ENCODE data around the gene CENPX. TPM values are rescaled to one million over a fixed set of nuclear protein-coding genes. Genes with fewer than 3 reads are reported as not detected.

Gene CENPX
- 38.3 to 52.0 TPM (median 48.2 TPM) in 3 replicates for polyA plus RNA-seq
- polyA plus RNA-seq (2011; ENCODE audit: low read depth): 4.8 TPM
- 19.8 and 41.7 TPM in 2 replicates for polyA plus RNA-seq (2011; cell fraction: cytosol; rRNA removed)
- 19.4 and 20.6 TPM in 2 replicates for polyA plus RNA-seq (2011; cell fraction: nucleus; rRNA removed)
- 24.4 and 64.8 TPM in 2 replicates for polyA plus RNA-seq (2012; ENCODE audit: low replicate concordance)
- 7.8 to 10.6 TPM (median 9.1 TPM) in 3 replicates for polyA minus RNA-seq
- polyA minus RNA-seq (2011; cell fraction: cytosol; rRNA and poly(A)+ RNA removed): 30.5 TPM
- 5.0 and 6.1 TPM in 2 replicates for polyA minus RNA-seq (2011; cell fraction: nucleus; rRNA and poly(A)+ RNA removed)

DNA sequence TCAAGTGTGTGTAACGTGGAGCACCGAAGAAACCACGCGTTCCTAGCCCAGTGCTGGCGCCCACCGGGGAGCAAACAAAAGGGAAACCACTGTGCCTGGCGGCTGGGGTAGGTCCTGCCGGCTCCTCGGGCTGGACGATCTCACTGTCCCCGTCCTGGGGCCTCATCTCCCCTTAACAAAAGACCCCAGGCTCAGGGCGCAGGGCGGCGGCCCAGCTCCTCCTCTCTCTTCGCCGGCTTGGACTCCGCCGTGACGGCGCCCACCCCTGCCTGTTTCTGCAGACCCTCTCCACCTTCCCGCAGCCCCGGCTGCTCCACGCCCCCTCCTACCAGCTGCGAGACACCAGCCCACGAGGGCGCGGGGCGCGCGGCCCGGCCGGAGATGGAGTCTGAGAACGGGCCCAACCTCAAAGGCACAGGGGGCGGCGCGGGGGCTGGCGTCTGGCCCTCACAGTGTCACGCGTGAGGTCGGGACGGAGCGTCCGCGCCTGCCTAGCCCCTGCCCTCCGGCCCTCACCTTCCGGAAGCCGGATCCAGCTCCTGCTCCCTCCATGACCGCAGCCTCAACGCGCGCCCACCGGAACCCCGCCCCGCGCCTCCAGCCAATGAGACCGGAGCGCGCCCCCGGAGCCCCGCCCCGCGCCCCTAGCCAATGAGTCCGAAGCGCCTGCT, at the start of gene CENPX:
CENPX (minus strand) TSS at position 569 of the 671 bp plus-strand sequence; CDS start at position 552, 17 bp downstream.
- Histone ChIP-seq H3K9me3 (ENCODE audit: control insufficient read depth, low read depth, low read length) (no peaks in the 10 kb centered on the region), H4K20me1 (ENCODE audit: control insufficient read depth, extremely low read depth, insufficient read depth, low read length) (peaks cover 6% of the 10 kb centered on the region), H3K4me3 (ENCODE audit: control insufficient read depth in 2 of 3, extremely low read depth in 1 of 3, insufficient read depth in 2 of 3, low read depth in 1 of 3, low read length in 3 of 3) (peak within 1 kb of the TSS; percentile 73 to 97 (median 85)), H3K9me1 (ENCODE audit: control insufficient read depth, extremely low read depth, insufficient read depth, low read length) (no peaks in the 10 kb centered on the region), H3K4me2 (ENCODE audit: control insufficient read depth, extremely low read depth, insufficient read depth, low read depth, low read length) (peak within 1 kb of the TSS; percentile 97), H3K4me1 (ENCODE audit: control insufficient read depth, extremely low read depth, insufficient read depth, low read length) (peaks cover 26% of the 10 kb centered on the region), H3K9ac (ENCODE audit: control insufficient read depth, extremely low read depth, insufficient read depth, low read length) (peak within 1 kb of the TSS; percentile 80), H3K36me3 (ENCODE audit: control insufficient read depth in 2 of 2, extremely low read depth in 1 of 2, insufficient read depth in 2 of 2, low read length in 2 of 2) (peaks cover 0 to 4% of the 10 kb centered on the region in 2 experiments), H3K27me3 (ENCODE audit: control insufficient read depth, extremely low read depth, insufficient read depth, low read length) (no peaks in the 10 kb centered on the region), H2AFZ (ENCODE audit: control insufficient read depth, low read length) (peak within 1 kb of the TSS; percentile 78), H3K27ac (ENCODE audit: control insufficient read depth, insufficient read depth, low read length) (peak within 1 kb of the TSS; percentile 40), H3K79me2 (ENCODE audit: control insufficient read depth, insufficient read depth, low read length) (peaks cover 5% of the 10 kb centered on the region)
- TF ChIP-seq, protein P1, sequence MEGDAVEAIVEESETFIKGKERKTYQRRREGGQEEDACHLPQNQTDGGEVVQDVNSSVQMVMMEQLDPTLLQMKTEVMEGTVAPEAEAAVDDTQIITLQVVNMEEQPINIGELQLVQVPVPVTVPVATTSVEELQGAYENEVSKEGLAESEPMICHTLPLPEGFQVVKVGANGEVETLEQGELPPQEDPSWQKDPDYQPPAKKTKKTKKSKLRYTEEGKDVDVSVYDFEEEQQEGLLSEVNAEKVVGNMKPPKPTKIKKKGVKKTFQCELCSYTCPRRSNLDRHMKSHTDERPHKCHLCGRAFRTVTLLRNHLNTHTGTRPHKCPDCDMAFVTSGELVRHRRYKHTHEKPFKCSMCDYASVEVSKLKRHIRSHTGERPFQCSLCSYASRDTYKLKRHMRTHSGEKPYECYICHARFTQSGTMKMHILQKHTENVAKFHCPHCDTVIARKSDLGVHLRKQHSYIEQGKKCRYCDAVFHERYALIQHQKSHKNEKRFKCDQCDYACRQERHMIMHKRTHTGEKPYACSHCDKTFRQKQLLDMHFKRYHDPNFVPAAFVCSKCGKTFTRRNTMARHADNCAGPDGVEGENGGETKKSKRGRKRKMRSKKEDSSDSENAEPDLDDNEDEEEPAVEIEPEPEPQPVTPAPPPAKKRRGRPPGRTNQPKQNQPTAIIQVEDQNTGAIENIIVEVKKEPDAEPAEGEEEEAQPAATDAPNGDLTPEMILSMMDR (optimal IDR thresholded peaks at IDR 0.05 in 1 of 3, IDR thresholded peaks at IDR 0.05 in 1 of 3, conservative IDR thresholded peaks at IDR 0.05 in 1 of 3; ENCODE audit: extremely low read depth in 1 of 3, insufficient read depth in 2 of 3, low read length in 3 of 3): no peak
- no peak for TF ChIP-seq EZH2 (IDR thresholded peaks at IDR 0.05; ENCODE audit: low read length)
- no peak for FAIRE-seq
- no peak for DNase-seq (ENCODE audit: low read depth, low spot score)
- dilution Hi-C loops (cut with MboI; ENCODE audit: extremely low pct_ligation_motif_present, low sequenced_read_pairs): no loop called here

DNA sequence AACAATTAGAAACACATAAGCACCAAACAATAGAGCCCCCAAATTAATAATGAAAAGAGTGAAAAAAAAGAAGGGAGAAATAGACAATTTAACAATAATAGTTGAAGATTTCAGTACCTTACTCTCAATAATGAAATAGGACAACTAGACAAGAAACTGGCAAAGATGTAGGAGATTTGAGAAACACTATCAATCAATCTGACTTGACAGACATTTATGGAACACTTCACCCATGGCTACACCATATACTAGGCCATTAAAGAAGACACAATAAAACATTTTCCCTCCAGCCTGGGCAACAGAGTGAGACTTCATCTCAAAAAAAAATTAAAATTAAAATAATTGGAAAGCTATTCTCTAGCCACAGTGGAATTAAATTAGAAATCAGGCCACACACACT, 47.9 kb upstream of the CENPX start:
- DNase-seq (ENCODE audit: low read depth, low spot score) (no peak), FAIRE-seq (no peak)
- H3K4me2 ChIP-seq (ENCODE audit: control insufficient read depth, extremely low read depth, insufficient read depth, low read depth, low read length): no peak overlapping the region
- H3K4me3 ChIP-seq (ENCODE audit: control insufficient read depth in 2 of 3, extremely low read depth in 1 of 3, insufficient read depth in 2 of 3, low read depth in 1 of 3, low read length in 3 of 3): no peak overlapping the region
- no peak overlapping the region for H3K27ac ChIP-seq (ENCODE audit: control insufficient read depth, insufficient read depth, low read length)
- TF ChIP-seq EZH2 (IDR thresholded peaks at IDR 0.05; ENCODE audit: low read length): no peak
- TF ChIP-seq, protein P1 (optimal IDR thresholded peaks at IDR 0.05 in 1 of 3, IDR thresholded peaks at IDR 0.05 in 1 of 3, conservative IDR thresholded peaks at IDR 0.05 in 1 of 3; ENCODE audit: extremely low read depth in 1 of 3, insufficient read depth in 2 of 3, low read length in 3 of 3): no peak
- no peaks in the 10 kb centered on the region for H3K36me3 ChIP-seq (ENCODE audit: control insufficient read depth in 2 of 2, extremely low read depth in 1 of 2, insufficient read depth in 2 of 2, low read length in 2 of 2)
- H3K4me1 ChIP-seq (ENCODE audit: control insufficient read depth, extremely low read depth, insufficient read depth, low read length): peaks cover 6% of the 10 kb centered on the region
- H3K9me3 ChIP-seq (ENCODE audit: control insufficient read depth, low read depth, low read length): no peaks in the 10 kb centered on the region
- H3K27me3 ChIP-seq (ENCODE audit: control insufficient read depth, extremely low read depth, insufficient read depth, low read length): no peaks in the 10 kb centered on the region
- no peaks in the 10 kb centered on the region for H3K79me2 ChIP-seq (ENCODE audit: control insufficient read depth, insufficient read depth, low read length)
- dilution Hi-C loops (cut with MboI; ENCODE audit: extremely low pct_ligation_motif_present, low sequenced_read_pairs): no loop called here
- H4K20me1 ChIP-seq (ENCODE audit: control insufficient read depth, extremely low read depth, insufficient read depth, low read length): no peaks in the 10 kb centered on the region
- H3K9ac ChIP-seq (ENCODE audit: control insufficient read depth, extremely low read depth, insufficient read depth, low read length): no peak overlapping the region
- no peaks in the 10 kb centered on the region for H3K9me1 ChIP-seq (ENCODE audit: control insufficient read depth, extremely low read depth, insufficient read depth, low read length)
- H2AFZ ChIP-seq (ENCODE audit: control insufficient read depth, low read length): no peak overlapping the region
